GM20000 (cell line): Measurements from ENCODE around the gene RTN4RL2.
"Not testable (repeated sequence)": the region's sequence is repeated elsewhere in the genome, so short reads cannot be mapped to it uniquely, and the experiment has no call there.

Experiments used
- DNase-seq: peaks from one replicate; pipeline ENCODE4 v3.0.0; 2012; ENCODE audit warnings: low spot score
- TF ChIP-seq, protein P1 (sequence below): IDR thresholded peaks from 2 replicates; pipeline ENCODE4 v1.5.1; 2012; ENCODE audit warnings: mild to moderate bottlenecking, control low read depth; ENCODE audit errors: extremely low read depth, missing control alignments

Gene RTN4RL2

DNA sequence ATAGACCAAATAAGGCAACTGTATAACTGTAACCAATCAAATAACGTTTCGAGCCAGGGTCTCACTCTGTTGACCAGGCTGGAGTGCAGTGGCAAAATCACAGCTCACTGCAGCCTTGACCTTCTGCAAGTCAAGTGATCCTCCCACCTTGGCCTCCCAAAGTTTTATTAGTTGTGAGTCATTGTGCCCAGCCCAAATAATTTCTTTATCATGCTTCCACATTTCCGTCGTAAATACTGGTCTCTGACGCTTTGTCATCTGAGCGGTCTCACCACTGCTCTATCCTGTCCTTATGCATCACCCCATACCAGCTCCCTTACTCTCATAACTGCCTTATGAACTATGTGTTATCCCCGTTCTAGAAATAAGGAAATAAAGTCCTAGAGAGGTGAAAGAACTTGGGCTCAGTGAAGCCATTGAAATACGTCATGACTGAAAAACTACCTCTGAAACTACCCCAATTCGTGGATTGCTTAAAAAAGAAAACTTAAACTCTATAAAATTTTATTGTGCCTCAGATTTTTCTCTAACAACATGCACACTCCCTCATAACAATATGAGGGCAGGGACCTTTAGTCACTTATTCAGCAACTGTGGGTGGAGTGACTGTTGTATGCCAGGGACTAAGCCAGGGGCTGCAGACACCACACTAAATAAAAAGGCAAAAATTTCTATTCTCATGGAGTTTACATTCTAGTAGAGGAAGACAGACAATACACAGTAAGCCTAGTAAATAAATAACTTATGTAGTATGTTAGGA is 15.8 kb upstream of the RTN4RL2 start:
- DNase-seq = no peak
- TF ChIP-seq, protein P1, sequence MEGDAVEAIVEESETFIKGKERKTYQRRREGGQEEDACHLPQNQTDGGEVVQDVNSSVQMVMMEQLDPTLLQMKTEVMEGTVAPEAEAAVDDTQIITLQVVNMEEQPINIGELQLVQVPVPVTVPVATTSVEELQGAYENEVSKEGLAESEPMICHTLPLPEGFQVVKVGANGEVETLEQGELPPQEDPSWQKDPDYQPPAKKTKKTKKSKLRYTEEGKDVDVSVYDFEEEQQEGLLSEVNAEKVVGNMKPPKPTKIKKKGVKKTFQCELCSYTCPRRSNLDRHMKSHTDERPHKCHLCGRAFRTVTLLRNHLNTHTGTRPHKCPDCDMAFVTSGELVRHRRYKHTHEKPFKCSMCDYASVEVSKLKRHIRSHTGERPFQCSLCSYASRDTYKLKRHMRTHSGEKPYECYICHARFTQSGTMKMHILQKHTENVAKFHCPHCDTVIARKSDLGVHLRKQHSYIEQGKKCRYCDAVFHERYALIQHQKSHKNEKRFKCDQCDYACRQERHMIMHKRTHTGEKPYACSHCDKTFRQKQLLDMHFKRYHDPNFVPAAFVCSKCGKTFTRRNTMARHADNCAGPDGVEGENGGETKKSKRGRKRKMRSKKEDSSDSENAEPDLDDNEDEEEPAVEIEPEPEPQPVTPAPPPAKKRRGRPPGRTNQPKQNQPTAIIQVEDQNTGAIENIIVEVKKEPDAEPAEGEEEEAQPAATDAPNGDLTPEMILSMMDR = no peak

DNA sequence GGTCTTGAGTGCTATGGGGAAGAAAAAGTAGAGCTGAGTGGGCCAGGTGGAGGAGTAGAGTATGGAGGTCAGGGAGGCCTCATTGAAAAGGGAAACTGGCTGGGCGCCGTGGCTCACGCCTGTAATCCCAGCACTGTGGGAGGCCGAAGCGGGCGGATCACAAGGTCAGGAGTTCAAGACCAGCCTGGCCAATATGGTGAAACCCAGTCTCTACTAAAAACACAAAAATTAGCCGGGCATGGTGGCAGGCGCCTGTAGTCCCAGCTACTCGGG is 15.3 kb upstream of the RTN4RL2 start:
- not testable (repeated sequence) for DNase-seq

DNA sequence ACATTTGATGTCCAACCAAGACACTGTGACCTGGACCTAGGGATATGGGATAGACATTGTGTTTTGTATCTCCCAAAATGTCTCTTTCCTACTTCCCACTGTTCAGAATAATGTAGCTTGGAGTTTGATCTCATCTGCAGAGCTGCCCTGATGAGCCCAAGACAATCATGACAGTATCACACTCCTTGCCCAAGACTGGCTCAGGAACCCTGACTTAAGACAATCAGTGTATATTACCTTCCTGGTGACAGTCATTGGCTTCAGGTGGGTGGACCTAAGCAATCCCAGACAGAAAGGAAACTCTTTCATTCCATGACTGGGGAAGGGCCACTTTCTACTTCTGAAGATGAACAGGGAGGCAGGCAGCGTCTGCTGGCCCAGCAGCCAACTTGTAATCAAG is 14.3 kb upstream of the RTN4RL2 start:
- DNase-seq = no peak

DNA sequence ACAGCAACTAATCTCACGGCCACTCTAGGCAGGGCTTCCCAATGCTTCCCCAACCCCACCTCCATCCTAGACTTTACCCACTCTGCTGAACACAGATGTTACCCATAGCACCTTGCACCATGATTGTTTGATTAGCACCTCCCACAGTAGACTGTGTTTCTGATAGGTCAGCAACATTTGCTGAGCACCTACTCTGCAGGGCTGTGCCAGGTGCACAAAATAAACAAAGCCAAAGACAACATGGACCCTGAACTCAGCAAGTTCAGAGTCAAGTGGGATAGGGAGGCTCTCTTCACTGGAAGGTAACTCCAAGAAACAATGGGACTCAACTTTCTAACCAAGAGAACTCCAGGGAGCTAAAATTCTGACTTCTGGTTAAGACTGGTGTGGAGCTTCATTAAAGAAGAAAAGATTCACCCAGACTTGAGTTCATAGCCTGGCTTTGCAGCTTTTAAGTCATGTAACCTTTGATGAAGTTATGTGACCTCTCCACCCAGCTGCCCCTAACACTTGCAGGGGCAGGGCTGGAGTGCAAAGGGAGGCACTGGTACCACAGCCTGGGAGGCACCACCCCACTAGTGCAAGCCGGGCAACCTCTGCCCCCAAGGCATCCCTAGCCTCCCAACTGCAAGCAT is 6.7 kb upstream of the RTN4RL2 start:
- TF ChIP-seq, protein P1 = no peak
- DNase-seq = no peak

More for the DNA sequence above, 14.3 kb upstream of the RTN4RL2 start:
- TF ChIP-seq, protein P1 = no peak

DNA sequence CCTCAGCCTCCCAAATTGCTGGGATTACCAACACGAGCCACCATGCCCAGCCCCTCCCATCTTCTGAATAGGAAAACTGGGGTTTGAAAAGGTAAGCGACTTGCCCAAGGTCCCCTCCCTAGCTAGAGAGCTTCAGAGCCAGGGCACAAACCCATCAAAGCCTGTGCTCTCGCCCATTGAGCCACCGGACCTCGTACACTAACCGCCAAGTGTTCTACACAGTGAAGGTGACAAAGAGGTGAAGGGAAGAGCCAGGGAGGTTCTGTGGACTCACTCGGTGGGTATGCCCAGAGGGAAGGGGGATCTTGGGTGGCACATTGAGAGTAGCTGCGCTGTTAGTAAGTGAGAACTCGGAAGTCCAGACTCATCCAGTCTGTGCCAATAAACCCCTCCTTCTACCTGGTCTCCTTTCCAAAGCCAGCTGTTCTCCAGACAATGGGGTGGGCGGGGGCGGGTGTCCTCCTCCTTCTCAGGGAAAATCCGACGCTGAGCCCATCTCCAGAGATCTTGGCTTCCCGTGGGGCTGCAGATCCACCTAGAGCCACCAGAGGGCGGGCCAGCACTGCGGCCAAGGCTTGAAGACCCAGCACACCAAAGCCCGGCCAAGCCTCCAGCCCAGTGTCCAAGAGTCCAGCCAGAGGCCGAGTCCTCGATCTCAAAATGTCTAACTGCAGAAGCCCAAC is 3.2 kb upstream of the RTN4RL2 start:
- TF ChIP-seq, protein P1 = peak; percentile 98
- peak; percentile 84 for DNase-seq

DNA sequence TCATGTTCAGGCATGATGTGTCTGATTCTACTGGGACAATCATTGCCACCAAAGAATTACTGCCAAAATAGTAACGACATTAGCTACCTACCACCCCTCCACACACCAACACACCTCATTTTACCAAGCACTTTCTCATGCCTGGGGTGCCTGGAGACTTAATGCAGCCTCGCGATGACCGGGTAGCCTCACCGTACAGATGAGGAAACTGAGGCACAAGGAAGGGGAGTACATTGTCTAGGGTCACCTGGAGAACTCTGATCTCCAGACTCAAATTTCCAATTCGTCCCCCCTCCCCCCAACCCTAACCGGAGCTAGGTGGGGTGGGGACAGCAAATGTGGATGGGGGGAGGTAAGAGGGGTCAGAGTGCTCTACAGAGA is 2.7 kb upstream of the RTN4RL2 start:
- DNase-seq = no peak

DNA sequence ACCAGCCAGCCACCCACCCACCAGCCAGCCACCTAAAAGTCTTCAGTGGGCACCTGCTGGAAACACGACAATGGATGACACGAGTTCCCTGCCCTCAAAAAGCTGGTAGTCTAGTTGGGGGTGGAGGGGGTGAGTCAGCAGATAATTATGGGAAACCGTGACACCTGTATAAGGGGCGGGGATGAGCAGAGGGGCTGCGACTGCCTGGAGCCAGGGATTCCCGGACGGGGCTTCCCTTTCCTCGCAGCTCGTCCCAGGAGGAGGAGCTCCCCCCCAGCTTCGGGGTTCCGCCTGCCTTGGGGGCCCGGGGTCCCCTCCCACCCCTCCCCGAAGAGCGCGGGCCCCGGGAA is 2.3 kb upstream of the RTN4RL2 start:
- TF ChIP-seq, protein P1 = no peak
- no peak for DNase-seq

More for the DNA sequence above, 2.7 kb upstream of the RTN4RL2 start:
- TF ChIP-seq, protein P1 = no peak
